SK-N-SH (cell line): ENCODE measurements around the gene CCDC121. TPM values are rescaled to one million over a fixed set of nuclear protein-coding genes. Genes with fewer than 3 reads are reported as not detected.

Source experiments
- CTCF ChIA-PET: fragments of 300-600, 350-600 bp; formaldehyde crosslinking; extraction: SDS; loops from one replicate; lab custom pipeline; 2021; lab: Yijun Ruan, JAX
- POLR2A ChIA-PET: fragments of 350-600 bp; sonication (Branson Sonifier 250); formaldehyde crosslinking; extraction: SDS; loops from one replicate; lab custom pipeline; 2020; ENCODE audit warnings: antibody characterized with exemption, inconsistent platforms; lab: Yijun Ruan, JAX
- DNase-seq: peaks from one replicate; pipeline ENCODE4 v3.0.0; 2012
- H2AFZ ChIP-seq: fragments of 200-600 bp; sonication (generic); 2 replicates; pipeline ENCODE4 v1.8.1; 2016; ENCODE audit warnings: antibody characterized with exemption, mild to moderate bottlenecking, low read depth
- H3F3A ChIP-seq: fragments of 200-600 bp; sonication (generic); replicated peaks from 2 replicates; pipeline ENCODE3; 2016; ENCODE audit warnings: antibody characterized with exemption, mild to moderate bottlenecking; ENCODE audit not compliant: insufficient read depth
- H3K27ac ChIP-seq, 2 experiments: fragments of 200-500 bp in 1 of 2; fragments of 200-600 bp in 1 of 2; sonication (Bioruptor generic) in 1 of 2; sonication (generic), shearing (Covaris generic) in 1 of 2; 2 replicates each; pipeline versions ENCODE4 v1.5.1 to v1.6.1; 2014 to 2016; ENCODE audit warnings: low read depth in 2 of 2, inconsistent platforms in 1 of 2, low read length in 1 of 2, mild to moderate bottlenecking in 1 of 2, mixed read lengths in 1 of 2
- H3K27me3 ChIP-seq: fragments of 200-600 bp; sonication (generic), shearing (Covaris generic); 2 replicates; pipeline ENCODE4 v1.6.1; 2016; ENCODE audit warnings: mixed run types; ENCODE audit not compliant: insufficient read depth
- H3K36me3 ChIP-seq, 2 experiments: fragments of 200-500 bp in 1 of 2; fragments of 200-600 bp in 1 of 2; sonication (Bioruptor generic) in 1 of 2; sonication (generic) in 1 of 2; replicated peaks in 1 of 2; 2 replicates each; pipeline versions ENCODE3 to v1.5.1; 2014 to 2016; ENCODE audit warnings: low read length in 1 of 2, mild to moderate bottlenecking in 1 of 2; ENCODE audit not compliant: insufficient read depth in 2 of 2, control insufficient read depth in 1 of 2
- H3K4me1 ChIP-seq, 2 experiments: fragments of 200-500 bp in 1 of 2; fragments of 200-600 bp in 1 of 2; sonication (Bioruptor generic) in 1 of 2; sonication (generic), shearing (Covaris generic) in 1 of 2; 2 replicates each; pipeline versions ENCODE4 v1.5.1 to v1.6.1; 2014 to 2016; ENCODE audit warnings: low read depth in 1 of 2, low read length in 1 of 2, mixed run types in 1 of 2; ENCODE audit not compliant: insufficient read depth in 2 of 2, control insufficient read depth in 1 of 2
- H3K4me2 ChIP-seq: fragments of 200-600 bp; sonication (generic), shearing (Covaris generic); 2 replicates; pipeline ENCODE4 v1.6.1; 2017; ENCODE audit warnings: mixed run types
- H3K4me3 ChIP-seq, 2 experiments: fragments of 200-500 bp in 1 of 2; fragments of 200-600 bp in 1 of 2; sonication (Bioruptor generic) in 1 of 2; sonication (generic), shearing (Covaris generic) in 1 of 2; 2 replicates each; pipeline versions ENCODE4 v1.5.1 to v1.8.1; 2014 to 2016; ENCODE audit warnings: low read depth in 2 of 2, inconsistent platforms in 1 of 2, low read length in 1 of 2, mild to moderate bottlenecking in 1 of 2, mixed read lengths in 1 of 2, moderate library complexity in 1 of 2
- H3K79me2 ChIP-seq: fragments of 200-600 bp; sonication (generic); 2 replicates; pipeline ENCODE4 v1.8.1; 2017; ENCODE audit warnings: mild to moderate bottlenecking; ENCODE audit not compliant: insufficient read depth
- H3K9ac ChIP-seq: fragments of 200-600 bp; sonication (generic); 2 replicates; pipeline ENCODE4 v1.6.1; 2017; ENCODE audit warnings: mixed run types
- H3K9me2 ChIP-seq: fragments of 200-600 bp; sonication (generic); 2 replicates; pipeline ENCODE4 v1.6.1; 2017; ENCODE audit warnings: mixed run types
- H3K9me3 ChIP-seq: fragments of 200-600 bp; sonication (generic); 2 replicates; pipeline ENCODE4 v1.6.1; 2017; ENCODE audit warnings: mixed run types, mild to moderate bottlenecking, moderate library complexity
- H4K20me1 ChIP-seq: fragments of 200-600 bp; sonication (generic); 2 replicates; pipeline ENCODE4 v1.6.1; 2017; ENCODE audit warnings: mild to moderate bottlenecking, mixed run types; ENCODE audit not compliant: insufficient read depth
- CHD2 ChIP-seq: fragments of 150-350 bp; IDR thresholded peaks from 2 replicates; pipeline ENCODE4 v1.6.1; 2018; ENCODE audit warnings: low read length; ENCODE audit not compliant: partially characterized antibody
- EP300 ChIP-seq, 2 experiments: IDR thresholded peaks; 2 replicates each; pipeline versions ENCODE4 v1.4.0 to v1.6.1; 2012; ENCODE audit warnings: borderline replicate concordance in 1 of 2, low read depth in 1 of 2, low read length in 1 of 2
- EZH2phosphoT487 ChIP-seq: fragments of 200-600 bp; sonication (generic); IDR thresholded peaks from 2 replicates; pipeline ENCODE4 v1.6.1; 2017; ENCODE audit warnings: low read depth, mixed run types, mild to moderate bottlenecking, antibody characterized with exemption, moderate library complexity, borderline replicate concordance
- GATA2 ChIP-seq: sonication (generic); formaldehyde crosslinking; IDR thresholded peaks from 2 replicates; pipeline ENCODE4 v1.5.0; 2020; ENCODE audit warnings: mild to moderate bottlenecking, missing genetic modification reagents
- IRF3 ChIP-seq: fragments of 150-350 bp; IDR thresholded peaks from 2 replicates; pipeline ENCODE4 v1.6.1; 2016; ENCODE audit warnings: mild to moderate bottlenecking, low read depth, low read length
- MEF2A ChIP-seq: IDR thresholded peaks from 2 replicates; pipeline ENCODE4 v1.4.0; 2012; ENCODE audit warnings: low read depth, borderline replicate concordance
- MXI1 ChIP-seq: IDR thresholded peaks from 2 replicates; pipeline ENCODE4 v1.6.1; 2012; ENCODE audit warnings: mild to moderate bottlenecking, low read depth, low read length, improper control_type of control experiment
- POLR2AphosphoS5 ChIP-seq: IDR thresholded peaks from 2 replicates; pipeline ENCODE4 v1.6.1; 2012; ENCODE audit warnings: low read depth, low read length
- RAD21 ChIP-seq: IDR thresholded peaks from 2 replicates; pipeline ENCODE4 v1.6.1; 2012; ENCODE audit warnings: mild to moderate bottlenecking, low read length
- RCOR1 ChIP-seq: fragments of 150-350 bp; IDR thresholded peaks from 2 replicates; pipeline ENCODE4 v1.6.1; 2017; ENCODE audit warnings: antibody characterized with exemption, low read length
- REST ChIP-seq: IDR thresholded peaks from 2 replicates; pipeline ENCODE4 v1.6.1; 2012; ENCODE audit warnings: mild to moderate bottlenecking, low read depth, low read length, moderate library complexity
- RXRA ChIP-seq: IDR thresholded peaks from 2 replicates; pipeline ENCODE4 v1.4.0; 2012; ENCODE audit warnings: low read depth, mild to moderate bottlenecking, borderline replicate concordance
- SMC3 ChIP-seq: IDR thresholded peaks from 2 replicates; pipeline ENCODE4 v1.6.1; 2012; ENCODE audit warnings: low read depth, low read length, improper control_type of control experiment
- TAF1 ChIP-seq: IDR thresholded peaks from 2 replicates; pipeline ENCODE4 v1.6.1; 2012; ENCODE audit warnings: low read depth, mild to moderate bottlenecking, low read length, moderate library complexity, borderline replicate concordance
- TEAD4 ChIP-seq: IDR thresholded peaks from 2 replicates; pipeline ENCODE4 v1.4.0; 2012; ENCODE audit warnings: mild to moderate bottlenecking, borderline replicate concordance; ENCODE audit not compliant: insufficient read depth
- USF2 ChIP-seq: fragments of 150-350 bp; IDR thresholded peaks from 2 replicates; pipeline ENCODE4 v1.6.1; 2017; ENCODE audit warnings: antibody characterized with exemption, low read length, low read depth, borderline replicate concordance
- YY1 ChIP-seq: IDR thresholded peaks from 2 replicates; pipeline ENCODE4 v1.4.0; 2012; ENCODE audit warnings: low read depth, mild to moderate bottlenecking
- ZBTB33 ChIP-seq: IDR thresholded peaks from 2 replicates; pipeline ENCODE4 v1.4.0; 2012; ENCODE audit warnings: low read depth, borderline replicate concordance
- WGBS: methylation state at CpG from one replicate; pipeline ENCODE4 v1.1.6; 2017; ENCODE audit warnings: low lambda C conversion rate; 5-methylcytosine and 5-hydroxymethylcytosine counted together
- polyA plus RNA-seq, 3 experiments: library from polyadenylated mRNA; depleted of rRNA; stranded (reverse); fragments of >200 nt; gene quantifications; 2 replicates each; pipeline ENCODE4 v1.2.3, GENCODE V29; 2012

The CCDC121 gene
- polyA plus RNA-seq, 1 of the 3 experiments (the other 2 are of a cell fraction) = 2.3 TPM

- peaks cover 16% of the 10 kb centered on the region; the same call in 1 of the 2 replicates for H3K9me3 ChIP-seq
- H3K79me2 ChIP-seq = peaks cover 100% of the 10 kb centered on the region
- H3K27ac ChIP-seq = no peak overlapping the region
- ChIA-PET POLR2A (no interaction called here), CTCF (no interaction called here)
- H3K9ac ChIP-seq = no peak overlapping the region
- H3K4me1 ChIP-seq = peaks cover 0 to 12% of the 10 kb centered on the region in 2 experiments; a peak in 2 of 4 replicates
- H3K4me3 ChIP-seq = no peak overlapping the region
- no peak overlapping the region for H2AFZ ChIP-seq
- H4K20me1 ChIP-seq = peaks cover 29% of the 10 kb centered on the region
- peaks cover 15% of the 10 kb centered on the region for H3F3A ChIP-seq
- H3K4me2 ChIP-seq = no peak overlapping the region
- no peaks in the 10 kb centered on the region for H3K9me2 ChIP-seq
- no peaks in the 10 kb centered on the region for H3K27me3 ChIP-seq
- H3K36me3 ChIP-seq = peaks cover 6 to 30% of the 10 kb centered on the region in 2 experiments
- TF ChIP-seq RCOR1 (no peak), REST (no peak), IRF3 (no peak), YY1 (no peak), CHD2 (no peak), TEAD4 (no peak), MEF2A (no peak), SMC3 (no peak), GATA2 (CRISPR knock-in tag) (no peak), TAF1 (no peak), EZH2phosphoT487 (no peak)
- DNase-seq = no peak
- WGBS = 99% methylated on average over 2 of the region's 2 CpGs
Observed at GRCh38 chr2:27588308-27588707, 40.5 kb downstream of the CCDC121 start.

- Histone ChIP-seq H3K27me3 (no peaks in the 10 kb centered on the region), H3K9ac (no peak overlapping the region), H2AFZ (no peak overlapping the region), H3K4me2 (no peak overlapping the region), H3K27ac (no peak overlapping the region), H3K4me3 (no peak overlapping the region), H3K4me1 (peaks cover 0 to 17% of the 10 kb centered on the region in 2 experiments; a peak in 2 of 4 replicates), H3K9me3 (peaks cover 16% of the 10 kb centered on the region; the same call in 1 of the 2 replicates), H3K36me3 (peaks cover 6 to 30% of the 10 kb centered on the region in 2 experiments), H3F3A (peaks cover 15% of the 10 kb centered on the region), H4K20me1 (peaks cover 29% of the 10 kb centered on the region), H3K79me2 (peaks cover 90% of the 10 kb centered on the region), H3K9me2 (no peaks in the 10 kb centered on the region)
- CTCF ChIA-PET = no interaction called here
- no peak for DNase-seq
- POLR2A ChIA-PET = no interaction called here
- WGBS = 97% methylated on average over 2 of the region's 2 CpGs
- no peak for TF ChIP-seq USF2
- TF ChIP-seq POLR2AphosphoS5 = no peak
- no peak for TF ChIP-seq RAD21
- no peak for TF ChIP-seq RXRA
- TF ChIP-seq EP300 (IDR thresholded peaks at IDR 0.05; ENCODE audit: borderline replicate concordance in 1 of 2, low read depth in 1 of 2, low read length in 1 of 2) = no peak
- no peak for TF ChIP-seq TEAD4
- no peak for TF ChIP-seq ZBTB33
- no peak for TF ChIP-seq MXI1
Observed at GRCh38 chr2:27587025-27587424, 41.8 kb downstream of the CCDC121 start.
